ENCODE measurements around the gene NCEH1. TPM values are rescaled to one million over a fixed set of nuclear protein-coding genes. Genes with fewer than 3 reads are reported as not detected.

The NCEH1 gene
- total RNA-seq, 2 experiments from 2014 or later = 0.33 to 0.50 TPM

DNA sequence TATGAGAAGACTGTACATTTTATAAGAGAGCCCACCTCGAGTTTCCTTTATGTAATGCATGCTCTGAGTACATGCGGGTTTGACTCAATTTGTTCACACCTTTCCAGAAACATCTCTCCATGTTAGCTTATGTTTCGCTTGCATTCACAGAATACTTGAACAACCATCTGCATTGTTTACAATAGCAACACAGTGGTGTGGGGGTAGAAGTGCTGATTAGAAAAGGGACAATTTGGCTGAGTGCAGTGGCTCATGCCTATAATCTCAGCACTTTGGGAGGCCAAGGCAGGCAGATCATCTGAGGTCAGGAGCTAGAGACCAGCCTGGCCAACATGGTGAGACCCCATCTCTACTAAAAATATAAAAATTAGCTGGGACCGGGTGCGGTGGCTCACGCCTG lies 60.9 kb downstream of the NCEH1 start:
- no peak overlapping the region for H3K27ac Mint-ChIP-seq
- no peaks in the 10 kb centered on the region for H3K9me3 Mint-ChIP-seq
- ATAC-seq (ENCODE audit: poor library complexity) (no peak), DNase-seq (no peak)
- no peak for TF ChIP-seq CTCF (IDR thresholded peaks at IDR 0.05)
- ChIA-PET CTCF (no interaction called here), POLR2A (interaction anchor here (0.6 kb wide), 1 partner anchor 146 kb away, joined by 3 read pairs; no protein-coding TSS in a partner anchor)
- H3K27me3 Mint-ChIP-seq = no peaks in the 10 kb centered on the region
- Histone ChIP-seq H3K9me3 (ENCODE audit: control insufficient read depth in 1 of 2, insufficient read depth in 1 of 2, low read length in 2 of 2) (no peaks in the 10 kb centered on the region), H3K4me3 (ENCODE audit: low read length) (no peak overlapping the region), H3K27me3 (ENCODE audit: control insufficient read depth in 1 of 2, insufficient read depth in 2 of 2, low read length in 2 of 2) (no peaks in the 10 kb centered on the region), H3K4me1 (ENCODE audit: insufficient read depth, low read length) (no peaks in the 10 kb centered on the region), H3K27ac (ENCODE audit: low read depth in 1 of 2, low read length in 2 of 2) (no peak overlapping the region), H3K36me3 (ENCODE audit: insufficient read depth, low read length) (no peaks in the 10 kb centered on the region)
- no peaks in the 10 kb centered on the region for H3K4me1 Mint-ChIP-seq (ENCODE audit: low read depth)
- H3K4me3 Mint-ChIP-seq = no peak overlapping the region
- intact Hi-C loops (cut with DNase I, micrococcal nuclease) = no loop called here
- H3K36me3 Mint-ChIP-seq (ENCODE audit: low read depth) = no peaks in the 10 kb centered on the region

GRCh38 chr3:172648747-172649146 lies 62.1 kb downstream of the NCEH1 start:
- H3K4me3 Mint-ChIP-seq = no peak overlapping the region

GRCh38 chr3:172647823-172648222 lies 63.0 kb downstream of the NCEH1 start:
- intact Hi-C loops (cut with DNase I, micrococcal nuclease) = no loop called here
- POLR2A ChIA-PET = no interaction called here
- CTCF ChIA-PET = no interaction called here

More at GRCh38 chr3:172648747-172649146, 62.1 kb downstream of the NCEH1 start:
- ChIA-PET CTCF (no interaction called here), POLR2A (no interaction called here)
- TF ChIP-seq CTCF (IDR thresholded peaks at IDR 0.05) = no peak
- ATAC-seq (ENCODE audit: poor library complexity) (no peak), DNase-seq (peak in 2 of 14 experiments; percentile 24 to 34)
- H3K36me3 ChIP-seq (ENCODE audit: insufficient read depth, low read length) = no peaks in the 10 kb centered on the region
- H3K27ac Mint-ChIP-seq = no peak overlapping the region
- no peaks in the 10 kb centered on the region for H3K27me3 Mint-ChIP-seq
- H3K36me3 Mint-ChIP-seq (ENCODE audit: low read depth) = no peaks in the 10 kb centered on the region
- H3K4me3 ChIP-seq (ENCODE audit: low read length) = no peak overlapping the region
- no peak overlapping the region for H3K27ac ChIP-seq (ENCODE audit: low read depth in 1 of 2, low read length in 2 of 2)
- no peaks in the 10 kb centered on the region for H3K4me1 ChIP-seq (ENCODE audit: insufficient read depth, low read length)
- no peaks in the 10 kb centered on the region for H3K9me3 ChIP-seq (ENCODE audit: control insufficient read depth in 1 of 2, insufficient read depth in 1 of 2, low read length in 2 of 2)
- no peaks in the 10 kb centered on the region for H3K9me3 Mint-ChIP-seq
- intact Hi-C loops (cut with DNase I, micrococcal nuclease) = no loop called here
- no peaks in the 10 kb centered on the region for H3K4me1 Mint-ChIP-seq (ENCODE audit: low read depth)
- no peaks in the 10 kb centered on the region for H3K27me3 ChIP-seq (ENCODE audit: control insufficient read depth in 1 of 2, insufficient read depth in 2 of 2, low read length in 2 of 2)

More at GRCh38 chr3:172647823-172648222, 63.0 kb downstream of the NCEH1 start:
- no peak overlapping the region for H3K27ac ChIP-seq (ENCODE audit: low read depth in 1 of 2, low read length in 2 of 2)
- Mint-ChIP-seq H3K36me3 (ENCODE audit: low read depth) (peaks cover 4% of the 10 kb centered on the region), H3K9me3 (no peaks in the 10 kb centered on the region), H3K4me1 (ENCODE audit: low read depth) (no peaks in the 10 kb centered on the region), H3K4me3 (no peak overlapping the region), H3K27me3 (no peaks in the 10 kb centered on the region), H3K27ac (no peak overlapping the region)
- no peak overlapping the region for H3K4me3 ChIP-seq (ENCODE audit: low read length)
- DNase-seq (no peak), ATAC-seq (ENCODE audit: poor library complexity) (no peak)
- H3K9me3 ChIP-seq (ENCODE audit: control insufficient read depth in 1 of 2, insufficient read depth in 1 of 2, low read length in 2 of 2) = no peaks in the 10 kb centered on the region
- TF ChIP-seq CTCF (IDR thresholded peaks at IDR 0.05) = no peak
- no peaks in the 10 kb centered on the region for H3K27me3 ChIP-seq (ENCODE audit: control insufficient read depth in 1 of 2, insufficient read depth in 2 of 2, low read length in 2 of 2)
- H3K4me1 ChIP-seq (ENCODE audit: insufficient read depth, low read length) = no peaks in the 10 kb centered on the region
- H3K36me3 ChIP-seq (ENCODE audit: insufficient read depth, low read length) = no peaks in the 10 kb centered on the region
